HG03175 (cell line): ENCODE data around the gene MACROD1.

Experiments
- ATAC-seq: cut with Tn5 transposase; IDR thresholded peaks from one replicate; pipeline ENCODE4 v1.9.1; 2021; ENCODE audit warnings: mild to moderate bottlenecking, moderate library complexity; ENCODE audit not compliant: unreplicated experiment

Gene MACROD1

DNA sequence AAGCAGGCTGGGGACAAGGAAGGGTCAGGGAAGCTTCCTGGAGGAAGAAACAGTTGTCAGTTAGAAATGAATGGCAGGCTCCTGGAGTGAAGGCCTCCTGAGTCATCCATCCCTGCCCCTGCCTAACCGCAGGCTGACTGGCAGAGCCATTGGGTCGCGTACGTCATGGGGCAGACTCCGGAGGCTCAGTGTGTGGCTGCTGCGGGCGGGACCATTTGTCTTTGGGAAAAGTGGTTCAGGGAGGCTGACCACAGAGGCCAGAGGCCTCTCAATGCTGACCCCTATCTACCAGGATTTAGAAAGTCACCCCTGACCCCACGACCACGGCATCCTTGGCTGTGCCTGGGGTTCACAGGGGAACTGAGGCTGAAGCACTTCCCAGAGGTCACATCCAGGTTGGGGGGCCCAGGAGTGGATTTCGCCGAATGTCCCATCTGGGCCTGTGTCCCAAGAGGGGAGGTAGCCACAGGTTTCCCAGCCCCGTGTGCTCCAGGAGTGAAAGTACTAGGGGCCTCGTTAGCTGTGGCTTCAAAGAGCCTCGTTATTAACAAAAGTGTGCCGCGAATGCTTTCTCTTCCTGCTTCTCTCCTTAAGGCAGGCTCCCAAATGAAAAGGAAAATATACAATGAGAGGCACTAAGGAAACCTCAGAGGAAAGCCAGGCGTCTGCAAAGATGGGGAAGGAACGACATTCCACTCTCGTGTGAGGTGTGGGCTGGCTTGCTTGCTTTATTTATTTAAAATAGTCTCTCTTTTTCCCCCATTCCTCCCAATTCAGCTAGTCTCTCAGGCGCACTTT is 71.3 kb downstream of the MACROD1 start:
- ATAC-seq = no peak

DNA sequence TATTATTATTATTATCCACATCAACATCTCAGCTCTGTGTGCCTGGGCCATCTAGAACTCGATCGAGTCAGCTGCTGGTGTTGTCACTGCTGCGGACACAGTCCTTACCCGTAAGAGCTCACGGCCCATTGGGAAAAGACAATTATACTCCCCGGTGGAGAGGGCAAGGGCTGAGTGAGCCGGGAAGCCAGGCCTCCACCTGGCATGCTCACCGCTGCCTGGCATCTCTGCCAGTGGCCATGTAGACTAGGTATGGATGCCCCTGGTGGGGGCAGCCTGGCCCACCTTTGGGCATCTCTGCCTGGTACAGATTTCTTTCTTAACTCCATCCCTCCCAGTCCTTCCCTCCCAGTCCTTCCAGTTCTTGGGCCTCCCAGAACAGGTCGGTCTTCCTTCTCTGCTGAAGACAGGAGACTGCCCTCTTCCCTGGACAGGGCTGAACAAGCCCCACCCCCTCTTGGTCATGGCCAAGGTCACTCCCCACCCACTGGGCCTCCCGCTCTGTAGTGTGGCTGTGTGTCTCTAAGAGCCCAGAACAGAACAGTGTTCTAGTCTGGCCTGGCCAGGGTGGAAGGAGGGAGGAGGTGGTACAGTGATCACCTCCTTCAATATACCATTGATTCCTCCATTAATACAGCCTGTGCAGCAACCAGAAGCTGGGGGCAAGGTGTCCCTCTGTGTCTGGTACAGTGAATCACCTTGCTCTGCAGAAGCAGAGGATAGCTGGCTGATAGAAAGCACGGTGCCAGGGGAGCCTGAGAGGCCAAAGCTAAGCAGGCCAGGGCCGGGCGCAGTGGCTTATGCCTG is 72.5 kb downstream of the MACROD1 start:
- ATAC-seq = no peak

DNA sequence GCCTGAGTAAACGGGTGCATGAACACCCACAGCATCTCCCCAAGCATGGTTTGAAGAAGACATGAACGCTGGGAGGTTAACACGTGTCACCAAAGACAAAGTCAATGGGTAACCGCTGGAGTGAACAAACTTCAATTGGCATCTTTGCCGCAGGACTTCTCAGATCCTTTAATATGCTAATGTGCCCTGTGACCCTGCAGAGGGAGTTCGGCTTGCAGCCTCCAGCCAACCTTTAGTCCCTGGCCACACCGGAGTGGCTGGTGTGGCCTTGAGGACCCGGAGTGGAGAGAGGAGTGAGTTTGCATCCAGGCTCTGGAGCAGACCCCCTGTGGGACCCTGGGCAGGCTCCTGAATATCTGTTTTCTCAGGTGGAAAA is 73.2 kb downstream of the MACROD1 start:
- ATAC-seq = no peak

DNA sequence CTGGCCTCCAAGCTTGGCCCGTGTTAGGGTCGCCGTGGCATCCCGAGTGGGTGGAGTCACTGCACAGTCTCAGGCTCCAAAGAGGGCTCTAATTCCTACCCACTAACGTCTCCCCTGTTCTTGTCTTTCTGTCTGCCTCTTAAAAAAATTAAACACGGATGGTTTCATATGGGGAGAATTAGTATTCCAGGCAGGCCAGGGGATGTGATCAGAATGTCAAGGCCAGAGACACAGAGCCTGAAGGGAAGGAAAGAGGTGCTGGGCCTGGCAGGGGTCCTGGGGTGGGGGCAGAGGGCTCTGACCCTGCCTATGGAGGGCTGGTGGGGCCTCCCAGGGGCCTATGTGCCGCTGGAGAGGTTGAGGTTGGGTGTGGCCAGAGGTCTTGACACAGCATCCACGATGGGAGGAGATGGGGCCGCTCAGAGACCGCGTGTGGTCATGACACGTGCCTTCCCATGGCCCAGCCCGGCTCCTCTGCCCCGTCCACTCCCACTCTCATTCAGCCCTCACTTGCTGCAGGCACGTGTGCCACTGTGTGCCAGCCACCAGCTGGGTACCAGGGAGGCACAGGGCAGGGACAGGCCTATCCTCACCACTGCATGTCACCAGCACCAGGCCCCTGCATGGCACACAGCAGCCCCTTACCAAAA is 73.7 kb downstream of the MACROD1 start:
- ATAC-seq = no peak

DNA sequence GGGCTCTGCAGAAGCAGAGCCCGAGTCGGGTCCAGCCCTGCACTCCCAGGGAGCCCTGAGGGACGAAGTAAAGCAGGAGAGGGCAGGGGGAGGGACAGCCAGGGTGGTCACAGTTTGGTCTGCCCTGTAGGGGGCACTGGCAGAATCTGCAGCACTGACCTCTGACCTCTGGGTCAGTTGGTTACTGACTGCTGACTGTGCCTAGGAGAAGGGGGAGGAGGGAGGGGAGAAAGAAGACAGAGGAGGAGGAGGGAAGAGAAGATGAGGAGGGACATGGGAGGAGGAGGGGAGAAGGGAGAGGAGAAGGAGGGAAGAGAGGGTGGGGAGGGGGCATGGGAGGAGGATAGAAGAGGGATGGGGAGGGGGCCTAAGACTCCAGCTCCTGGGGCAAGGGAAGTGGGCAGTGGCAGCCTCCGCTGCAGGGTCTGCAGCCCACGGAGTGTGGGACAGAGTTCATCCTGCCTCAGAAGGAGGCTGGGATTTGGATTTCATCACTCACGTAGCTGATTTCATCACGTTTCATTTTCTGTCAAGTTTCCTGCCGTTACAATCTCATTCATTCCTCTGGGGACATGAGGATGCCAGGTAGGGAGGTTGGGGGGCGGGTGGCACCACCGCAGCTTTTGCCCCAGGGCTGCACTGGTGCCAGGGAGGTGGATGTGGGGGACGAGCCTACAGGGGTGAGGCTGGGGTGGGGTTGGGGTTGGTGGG is 75.0 kb downstream of the MACROD1 start:
- ATAC-seq = no peak

DNA sequence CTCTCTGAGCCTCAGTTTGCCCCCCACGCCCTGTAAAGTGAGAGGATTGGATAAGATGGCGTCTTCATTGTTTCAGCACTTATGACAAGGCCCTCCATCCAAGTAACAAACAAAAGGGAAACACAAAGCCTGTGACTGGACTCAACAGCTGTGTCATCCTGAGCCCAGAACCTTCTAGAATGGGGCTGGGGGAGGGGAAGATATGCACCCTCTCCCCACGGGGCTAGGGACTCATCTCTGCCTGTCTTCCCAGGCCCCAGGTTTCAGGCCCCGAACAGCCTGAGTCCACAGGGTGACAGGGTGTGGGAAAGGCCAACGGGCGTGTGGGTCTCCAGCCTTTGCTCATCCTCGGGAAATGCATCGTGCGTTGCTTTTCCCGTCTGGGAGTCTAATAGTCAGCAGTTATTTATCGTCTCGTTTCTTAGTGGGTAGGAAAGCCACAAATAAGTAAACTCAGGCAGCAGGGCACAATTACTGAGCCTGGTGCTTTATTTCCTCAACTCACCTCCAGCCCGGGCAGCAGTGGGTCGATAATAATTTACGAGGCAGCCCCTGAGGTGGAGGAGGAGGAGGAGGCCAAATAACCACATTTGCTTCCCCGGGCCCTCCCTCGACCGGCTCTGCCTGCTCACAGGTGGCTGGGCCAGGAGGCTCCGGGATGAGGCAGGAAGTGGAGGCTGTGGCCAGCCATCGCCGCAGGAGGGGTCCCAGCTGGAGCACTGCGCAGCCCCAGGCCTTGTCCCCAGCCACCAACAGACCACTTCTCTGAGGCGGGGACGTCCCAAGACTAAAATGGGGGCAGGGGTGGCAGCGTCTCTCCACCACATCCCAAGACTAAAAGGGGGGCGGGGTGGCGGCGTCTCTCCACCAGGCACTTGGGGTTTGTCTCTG is 75.8 kb downstream of the MACROD1 start:
- ATAC-seq = no peak

DNA sequence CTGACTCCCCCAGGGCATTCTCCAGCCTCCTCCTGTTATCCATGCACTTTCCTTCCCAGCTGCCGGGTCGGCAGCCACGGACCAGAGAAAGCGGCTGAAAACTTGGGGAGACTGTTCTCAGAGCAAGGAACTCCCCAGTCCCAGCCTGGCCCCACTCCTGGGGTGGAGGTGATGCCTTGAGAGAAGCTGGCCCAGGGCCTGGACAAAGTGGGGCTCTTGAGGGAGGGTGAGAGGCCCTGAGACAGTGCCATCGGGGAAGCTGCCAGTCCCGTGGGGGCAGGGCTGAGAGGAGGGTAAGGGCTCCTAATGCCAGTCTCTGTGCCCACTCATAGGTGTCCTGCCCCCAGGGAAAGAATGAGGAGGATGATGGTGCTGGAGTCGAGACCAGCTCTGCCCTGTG is 76.4 kb downstream of the MACROD1 start:
- ATAC-seq = no peak

DNA sequence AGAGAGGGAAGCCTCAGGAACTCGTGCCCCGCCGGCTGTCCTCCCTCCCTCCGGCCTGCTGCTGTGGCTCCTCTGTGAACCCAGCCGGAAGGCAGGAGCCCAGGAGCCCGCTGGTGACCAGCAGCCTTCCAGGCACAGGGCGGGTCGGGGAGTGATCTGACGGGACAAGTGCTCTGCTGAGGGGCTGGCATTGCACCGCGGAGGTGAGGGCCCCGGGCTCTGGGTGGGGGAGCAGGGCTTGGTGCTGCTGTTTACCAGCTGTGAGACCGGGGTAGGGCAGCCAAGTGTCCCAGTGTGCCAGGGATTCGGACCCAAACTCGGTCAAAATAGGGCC is 76.9 kb downstream of the MACROD1 start:
- no peak for ATAC-seq

DNA sequence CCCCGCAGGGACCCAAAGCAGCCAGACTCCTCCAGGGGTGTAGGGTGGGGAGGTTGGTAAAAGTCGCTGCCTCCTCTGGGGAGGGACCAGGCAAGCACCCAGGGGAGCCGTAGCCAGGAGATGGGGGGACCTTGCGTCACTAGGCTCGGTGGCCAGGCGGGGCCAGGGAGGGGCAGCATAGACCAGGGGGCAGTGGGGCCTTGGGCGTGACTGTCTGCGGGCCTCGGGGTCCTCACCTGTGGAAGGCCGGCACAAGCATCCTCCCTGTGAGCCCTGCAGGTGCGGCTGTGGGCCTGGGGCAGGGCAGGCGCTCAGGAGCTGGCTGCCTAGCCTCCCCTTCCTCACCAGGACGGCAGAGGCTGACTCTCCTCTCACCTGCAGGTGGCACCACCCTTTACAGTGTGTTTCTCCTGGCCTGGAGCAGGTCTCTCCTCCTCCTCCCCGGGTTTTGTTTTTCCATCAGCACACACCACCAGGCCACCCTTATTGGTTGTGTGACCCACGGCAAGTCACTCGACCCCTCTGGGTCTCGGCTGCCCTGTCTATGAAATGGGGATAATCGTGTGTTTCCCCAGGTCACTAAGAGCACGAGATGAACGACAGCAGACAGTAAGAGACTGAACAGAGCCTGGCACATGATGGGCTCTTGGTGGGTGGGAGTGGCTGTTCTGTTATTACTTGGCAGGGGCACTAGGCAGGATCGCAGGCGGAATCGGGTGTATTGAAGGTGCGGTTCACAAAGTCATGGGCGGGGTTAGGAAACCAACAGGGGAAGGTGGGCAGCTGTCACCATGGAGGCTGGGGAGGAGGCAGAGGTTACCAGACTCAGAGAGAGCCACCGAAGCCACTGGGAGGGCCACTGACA is 77.5 kb downstream of the MACROD1 start:
- no peak for ATAC-seq

DNA sequence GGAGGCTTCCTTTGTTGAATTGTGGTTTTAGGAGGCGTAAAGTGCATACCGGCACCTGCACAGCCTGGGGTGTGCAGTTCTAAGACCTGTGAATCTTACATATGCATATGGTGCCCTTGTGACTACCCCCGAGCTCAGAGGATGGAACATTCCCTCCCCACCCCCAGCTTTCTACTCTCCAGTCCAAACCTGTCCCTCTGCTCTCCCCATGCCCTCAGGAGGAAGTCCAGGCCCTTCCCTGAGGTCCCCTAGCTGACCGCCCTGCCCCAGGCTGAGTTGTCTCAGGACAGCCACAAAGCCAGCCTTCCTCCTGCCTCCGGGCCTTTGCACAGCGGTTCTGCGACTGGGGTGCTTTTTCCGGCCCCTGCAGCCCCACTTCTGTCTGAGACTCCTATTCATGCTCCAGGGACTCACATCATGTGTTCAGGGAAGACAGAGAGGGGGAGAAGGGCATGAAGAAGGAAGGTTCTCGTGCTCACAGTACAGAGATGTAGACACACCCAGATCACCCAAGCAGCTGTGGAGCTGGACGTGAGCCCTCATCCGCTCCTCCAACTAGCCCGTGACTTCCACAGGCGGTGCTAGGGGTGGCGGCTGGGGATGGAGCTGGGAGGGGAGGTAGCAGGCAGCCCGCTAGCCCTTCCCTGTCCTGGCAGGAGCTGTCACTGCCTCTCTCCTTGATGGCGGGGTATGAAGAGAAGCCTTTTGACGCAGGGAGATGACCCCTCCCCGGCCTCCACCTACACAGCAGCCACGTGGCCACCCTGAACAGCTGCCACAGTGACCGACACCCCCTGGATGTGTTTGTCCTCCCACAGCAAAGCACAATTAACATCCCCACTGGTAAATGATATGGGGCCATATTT is 79.4 kb downstream of the MACROD1 start:
- no peak for ATAC-seq

DNA sequence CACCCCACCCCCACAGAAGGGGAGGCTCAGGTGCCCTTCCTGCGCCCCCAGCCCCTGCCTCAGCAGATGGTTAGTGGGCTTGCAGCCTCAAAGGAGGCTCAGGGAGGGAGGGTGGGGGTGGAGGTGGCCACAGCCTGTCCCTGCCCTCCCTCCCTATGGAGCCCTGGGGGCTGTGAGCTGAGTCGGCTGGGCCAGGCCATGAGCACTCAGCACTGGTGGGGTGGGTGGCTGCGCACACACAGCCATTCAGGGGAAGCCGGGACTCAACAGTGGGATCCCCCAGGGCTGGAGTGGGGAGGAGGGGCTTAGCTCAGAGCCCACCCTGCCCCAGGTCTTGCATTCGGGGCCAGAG is 80.0 kb downstream of the MACROD1 start:
- ATAC-seq = no peak

DNA sequence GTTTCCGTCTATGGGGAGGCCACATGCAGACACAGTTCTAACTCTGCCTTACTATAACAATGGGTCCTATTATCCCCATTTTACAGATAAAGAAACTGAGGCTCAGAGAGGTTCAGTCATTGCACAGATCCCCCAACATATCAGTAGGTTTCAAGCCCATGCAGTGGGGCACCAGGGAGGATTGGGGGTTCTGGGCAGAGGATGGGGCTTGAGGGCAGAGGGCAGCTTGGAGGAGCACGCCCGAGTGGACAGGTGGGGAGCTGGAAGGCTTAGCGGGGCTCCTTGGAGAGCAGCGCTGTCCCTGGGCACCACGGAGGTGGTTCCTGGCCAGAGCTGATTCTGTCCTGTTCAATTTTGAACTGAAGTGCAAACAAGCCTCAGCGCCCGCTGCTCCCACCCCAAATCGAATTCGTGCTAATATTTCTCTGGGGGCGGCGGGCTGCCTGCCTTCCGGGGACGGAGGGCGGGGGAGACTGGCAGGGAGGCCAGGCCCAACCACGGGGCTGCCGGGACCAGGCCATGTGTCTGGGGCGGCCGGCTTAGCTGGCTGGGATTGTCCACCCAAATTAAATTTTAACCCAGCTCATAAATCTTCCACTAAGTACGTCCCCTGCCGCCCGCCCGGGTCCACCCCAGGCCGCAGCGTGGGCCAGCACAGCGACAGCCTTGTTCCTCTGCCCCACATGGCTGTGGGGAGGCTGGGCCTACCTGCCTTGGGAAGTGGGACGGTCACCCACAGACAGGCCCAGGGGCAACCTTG is 80.8 kb downstream of the MACROD1 start:
- no peak for ATAC-seq

DNA sequence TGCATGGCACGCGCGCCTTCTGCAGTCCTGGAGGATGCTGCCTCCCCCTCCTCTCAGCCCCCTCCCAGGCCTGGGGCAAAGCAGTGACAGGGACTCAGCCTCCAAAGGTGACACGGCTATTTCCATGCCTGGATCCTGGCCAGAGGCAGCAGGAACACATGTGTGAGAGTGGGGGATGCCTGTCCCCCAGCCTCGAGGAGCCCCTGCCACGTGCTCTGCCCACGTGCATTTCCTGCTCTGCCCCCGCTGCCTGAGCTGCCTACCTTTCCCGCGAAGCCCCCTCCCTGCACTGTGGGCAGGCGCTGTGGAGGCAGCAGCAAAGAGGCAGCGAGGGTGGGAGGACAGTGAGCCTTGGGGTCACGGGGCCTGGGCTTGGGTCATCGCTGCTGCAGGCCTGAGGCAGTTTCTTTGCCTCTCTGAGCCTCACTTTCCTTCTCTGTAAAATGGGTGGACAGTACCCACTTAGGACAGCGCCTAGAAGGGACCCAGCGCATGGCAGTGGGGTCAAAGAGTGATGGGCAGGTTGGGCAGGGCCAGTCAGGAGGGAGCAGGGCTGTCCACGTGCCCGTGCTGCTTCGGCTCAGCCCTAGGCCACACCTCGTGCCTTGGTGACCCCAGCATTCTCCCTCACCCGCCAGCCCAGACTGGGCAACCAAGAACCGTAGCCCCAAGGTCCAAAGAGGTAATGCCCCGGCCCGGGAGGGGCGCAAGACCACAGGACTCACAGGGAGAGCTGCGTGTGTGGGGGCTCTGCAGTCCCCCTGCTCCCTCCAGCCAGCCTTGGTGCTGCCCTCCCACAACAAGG is 81.6 kb downstream of the MACROD1 start:
- no peak for ATAC-seq

DNA sequence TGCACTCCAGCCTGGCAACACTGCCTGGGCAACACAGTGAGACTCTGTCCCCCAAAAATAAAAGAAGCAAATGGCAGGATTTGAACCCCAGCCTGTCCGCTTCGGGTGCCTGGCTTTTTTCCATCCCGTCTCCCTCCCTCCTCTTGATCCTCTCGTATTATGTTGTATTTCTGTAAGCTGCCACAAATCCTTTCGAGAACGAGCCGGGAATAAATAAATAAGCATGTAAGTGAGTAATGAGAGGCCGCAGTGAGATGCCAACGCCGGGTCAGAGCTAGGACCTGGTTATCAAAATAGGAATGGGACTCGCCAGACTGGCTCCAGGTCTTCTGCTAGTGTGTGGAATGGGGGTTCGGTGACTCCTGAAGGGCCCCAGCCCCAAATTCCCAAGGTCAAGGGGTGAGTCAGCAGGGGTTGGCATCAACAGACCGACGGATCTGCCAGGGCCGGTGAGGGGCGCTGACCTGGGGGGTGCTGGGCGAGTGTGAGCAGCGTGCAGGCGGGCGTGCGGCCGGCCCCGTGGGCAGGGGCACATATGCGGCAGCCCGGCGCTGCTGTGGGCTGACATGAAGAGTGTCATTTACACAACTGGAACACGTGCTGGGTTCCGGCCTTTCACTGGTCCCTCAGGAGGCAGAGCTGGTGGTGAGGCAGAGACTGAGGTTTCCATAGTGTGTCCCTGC is 82.4 kb downstream of the MACROD1 start:
- ATAC-seq = no peak

DNA sequence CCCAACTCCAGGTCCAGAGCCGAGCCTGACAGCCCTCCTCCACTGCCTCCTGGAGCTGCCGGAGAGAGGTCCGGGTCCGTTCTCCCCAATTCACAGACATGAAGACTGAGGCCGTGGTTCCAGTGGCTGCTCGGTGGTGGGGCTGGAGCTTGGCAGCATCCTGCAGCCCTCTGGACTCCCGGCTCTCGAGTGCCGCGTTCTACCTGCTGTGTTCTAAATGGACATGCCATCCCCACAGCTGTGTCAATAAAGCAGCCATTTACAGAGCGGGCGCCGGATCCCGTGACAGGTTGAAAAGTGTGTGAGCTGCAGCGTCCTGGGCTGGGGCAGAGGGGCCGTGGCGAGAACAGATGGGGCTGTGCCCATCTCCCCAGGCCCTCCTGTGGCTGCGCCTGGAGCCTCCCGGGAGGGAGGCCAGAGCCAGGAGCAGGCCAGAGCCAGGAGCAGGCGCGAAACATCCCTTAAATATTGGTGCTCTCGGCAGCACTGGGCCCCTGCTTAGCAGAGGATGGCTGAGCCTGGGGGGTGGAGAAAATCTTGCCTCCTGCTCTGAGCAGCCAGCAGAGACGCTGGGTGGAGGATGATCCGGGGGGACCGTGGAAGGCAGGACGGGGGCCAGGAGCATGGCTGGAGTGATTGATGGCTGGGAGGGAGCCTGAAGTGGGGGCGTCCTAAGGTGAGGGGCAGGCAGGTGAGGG is 84.0 kb downstream of the MACROD1 start:
- no peak for ATAC-seq

DNA sequence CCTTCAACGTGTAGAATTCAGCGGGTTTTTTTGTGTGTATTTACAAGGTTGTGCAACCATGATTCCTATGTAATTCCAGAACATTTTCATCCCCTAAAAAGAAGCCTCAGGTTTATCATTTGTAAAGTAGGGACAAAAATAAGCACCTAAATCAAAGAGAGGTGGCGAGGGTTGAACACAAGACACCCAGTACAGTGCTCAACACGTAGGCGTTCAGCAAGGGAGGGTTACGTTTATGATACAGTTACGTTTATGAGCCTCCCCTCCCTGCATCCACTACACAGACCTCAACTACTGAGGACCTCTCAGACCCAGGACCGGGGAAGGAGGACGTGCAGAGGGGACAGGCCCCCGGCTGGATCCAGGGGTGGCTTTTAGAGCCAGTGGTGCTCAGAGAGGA is 85.5 kb downstream of the MACROD1 start:
- no peak for ATAC-seq
